NCI-H2081 (cell line): ENCODE data around the gene RUNX1.

Experiments used
- DNase-seq, 2 experiments: peaks; one replicate each; lab custom pipeline; 2025; lab: John Stamatoyannopoulos, UW

RUNX1 gene

DNA sequence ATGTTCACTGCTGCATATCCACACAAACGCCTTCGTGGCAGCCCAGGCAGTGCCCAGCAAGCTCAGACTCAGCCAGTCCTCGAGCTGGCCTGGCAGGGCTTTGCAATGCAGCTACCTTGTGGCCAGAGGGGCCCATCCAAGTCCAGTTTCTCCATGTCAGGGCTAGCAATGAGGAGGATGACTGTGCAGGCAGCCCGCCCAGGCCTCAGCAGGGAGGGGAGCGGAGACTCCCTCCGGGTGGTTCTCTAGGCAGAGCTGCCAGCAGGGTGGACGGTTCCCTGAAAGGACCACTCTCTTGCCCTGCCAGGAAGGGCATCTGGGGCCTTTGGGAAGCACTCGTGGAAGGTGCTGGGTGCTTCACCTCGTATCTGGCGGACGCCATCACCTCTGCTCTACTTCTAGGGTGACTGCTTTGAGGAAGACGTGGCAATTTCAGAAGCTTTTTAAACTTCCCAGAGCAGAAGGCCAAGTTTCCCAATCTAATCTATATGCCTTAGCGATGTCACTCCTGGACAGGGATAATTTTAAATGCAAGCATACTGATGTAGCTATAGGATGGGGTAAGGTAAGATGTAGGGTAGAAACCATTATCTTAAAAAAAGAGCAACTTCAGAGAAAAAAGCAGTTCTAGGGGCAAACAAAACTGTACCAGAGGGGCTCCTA, 56.2 kb downstream of the RUNX1 start:
- no peak for DNase-seq

DNA sequence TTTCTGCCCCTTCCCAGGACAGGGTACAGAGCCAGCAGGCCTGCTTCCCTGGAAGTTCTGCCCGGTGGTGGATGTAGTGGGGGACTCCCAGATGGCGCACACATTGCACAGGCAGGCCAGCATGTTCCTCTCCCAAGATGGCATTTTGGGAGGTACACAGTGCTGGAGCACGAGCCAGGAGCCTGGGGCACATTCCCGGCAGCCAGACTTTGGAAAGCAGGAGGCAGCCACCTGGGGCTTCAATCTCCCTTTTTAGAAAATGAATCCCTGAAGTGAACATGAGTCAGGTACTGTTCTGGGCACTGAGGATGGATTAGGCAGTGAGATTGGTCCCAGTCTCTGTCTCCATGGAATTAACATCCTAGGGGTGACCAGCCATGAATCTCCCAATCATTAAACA, 56.9 kb downstream of the RUNX1 start:
- no peak for DNase-seq

DNA sequence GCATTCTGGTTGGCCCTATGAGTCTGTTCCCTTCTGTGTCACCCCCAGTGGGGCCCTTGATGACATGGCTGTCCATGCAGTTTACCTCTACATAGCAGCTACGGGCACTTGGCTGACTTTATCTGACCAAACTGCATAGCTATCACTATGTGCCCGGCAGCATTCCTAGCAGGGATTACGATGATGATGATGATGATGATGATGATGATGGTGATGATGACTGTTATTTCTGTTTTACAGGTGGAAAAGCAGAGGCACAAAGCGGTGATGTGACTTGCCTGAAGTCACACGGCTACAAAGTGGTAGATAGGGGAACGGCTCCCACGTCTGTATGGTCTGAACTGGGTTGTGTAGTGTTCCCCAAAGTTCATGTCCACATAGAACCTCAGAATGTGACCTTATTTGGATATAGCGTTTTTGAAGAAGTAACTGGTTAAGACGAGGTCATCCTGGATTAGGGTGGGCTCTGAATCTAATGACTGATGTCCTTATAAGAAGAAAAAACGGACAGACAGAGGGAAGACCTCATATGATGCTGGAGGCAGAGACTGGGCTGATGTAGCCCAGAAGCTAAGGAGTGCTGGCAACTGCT, 57.6 kb downstream of the RUNX1 start:
- no peak for DNase-seq

DNA sequence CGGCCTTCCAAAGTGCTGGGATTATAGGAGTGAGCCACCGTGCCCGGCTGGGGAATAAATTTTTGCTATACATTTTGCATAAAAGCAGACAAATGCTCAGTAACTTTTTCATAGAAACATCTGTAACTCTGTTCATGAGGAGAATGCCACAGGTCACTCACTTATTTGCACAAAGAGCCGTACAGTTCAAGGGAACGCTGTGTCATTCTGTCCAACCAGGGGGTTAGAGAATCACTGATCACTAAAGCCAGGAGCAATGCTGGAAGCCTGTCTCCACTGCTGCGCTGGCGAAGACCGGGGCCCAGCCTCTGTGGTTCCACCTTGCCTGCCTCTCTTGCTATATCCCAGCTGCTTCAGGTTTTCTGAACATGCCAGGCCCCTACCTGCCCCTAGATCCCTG, 58.3 kb downstream of the RUNX1 start:
- no peak for DNase-seq

DNA sequence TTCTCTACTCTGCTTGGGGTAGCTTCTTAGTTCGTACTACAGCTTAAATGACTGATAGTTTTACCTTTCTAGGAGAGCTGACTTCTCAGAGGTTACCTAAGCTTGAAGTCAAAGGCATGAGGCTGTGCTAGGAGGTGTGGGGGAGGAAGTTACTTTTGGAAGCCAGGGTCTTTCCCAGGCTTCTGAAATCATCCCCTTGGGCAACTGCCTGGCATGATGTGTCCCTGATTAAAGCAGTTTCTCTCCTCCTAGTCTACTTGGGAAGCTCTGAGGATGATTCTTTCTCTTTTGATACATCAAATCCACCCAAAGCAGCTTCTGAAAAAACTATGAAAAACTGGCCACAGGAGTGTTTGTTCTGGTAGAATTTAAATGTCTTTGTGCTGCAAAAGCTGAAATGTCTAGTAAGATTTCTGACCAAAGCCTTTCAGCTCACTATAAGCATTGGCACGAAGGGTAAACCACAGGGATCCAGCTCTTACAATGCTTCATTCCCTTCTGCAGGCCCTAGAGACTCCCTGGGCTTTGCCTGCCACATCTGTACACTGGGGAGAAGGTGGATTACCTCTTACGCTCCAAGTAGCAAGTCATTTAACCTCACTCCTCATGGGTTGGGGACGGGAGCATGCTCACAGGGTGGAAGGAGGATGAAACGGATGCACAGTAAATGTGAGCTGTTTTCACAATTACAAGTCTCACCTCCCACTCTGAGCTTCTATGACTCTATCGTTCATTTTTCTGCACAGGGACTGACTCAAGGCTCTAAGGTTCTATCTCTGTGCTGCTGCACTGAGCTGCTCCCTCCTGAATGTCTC, 59.6 kb downstream of the RUNX1 start:
- DNase-seq: no peak

DNA sequence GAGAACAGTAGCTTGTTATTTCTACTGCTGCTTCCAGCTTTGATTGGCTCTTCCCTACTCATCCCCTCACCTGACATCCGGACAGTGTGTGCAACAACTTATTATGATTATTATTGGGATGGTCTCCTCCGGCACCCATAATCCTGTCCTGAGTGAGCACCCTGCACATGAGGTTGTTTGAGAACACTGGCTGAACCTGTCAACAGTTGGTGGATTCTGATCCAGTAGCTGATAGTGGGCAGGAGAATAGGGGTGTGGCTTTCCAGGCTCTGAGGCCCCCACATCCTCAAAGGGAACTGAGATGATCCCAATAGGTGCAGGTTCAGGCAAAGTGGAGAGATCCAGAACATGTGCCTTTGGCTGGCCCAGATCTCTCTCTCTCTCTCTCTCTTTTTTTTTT, 60.5 kb downstream of the RUNX1 start:
- no peak for DNase-seq

DNA sequence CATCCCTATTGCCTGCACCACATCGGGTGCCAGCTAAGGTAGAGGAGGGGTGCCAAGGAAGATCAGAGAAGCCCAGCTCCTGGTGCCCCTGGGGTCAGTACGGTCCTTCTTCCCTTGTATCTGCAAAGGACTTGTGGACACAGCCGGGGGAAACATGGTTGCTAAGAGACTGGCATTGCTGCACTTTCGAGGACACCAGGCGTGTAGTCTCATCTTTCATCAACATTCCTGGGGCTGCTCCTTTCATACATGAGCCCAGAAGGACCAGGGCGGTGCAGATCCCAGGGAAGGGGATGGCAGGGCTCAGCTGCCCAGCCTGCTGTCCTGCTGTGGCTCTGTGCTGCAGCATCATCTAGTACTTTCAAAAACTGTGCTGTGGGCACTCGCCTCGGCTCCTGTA, 61.0 kb downstream of the RUNX1 start:
- DNase-seq: no peak

DNA sequence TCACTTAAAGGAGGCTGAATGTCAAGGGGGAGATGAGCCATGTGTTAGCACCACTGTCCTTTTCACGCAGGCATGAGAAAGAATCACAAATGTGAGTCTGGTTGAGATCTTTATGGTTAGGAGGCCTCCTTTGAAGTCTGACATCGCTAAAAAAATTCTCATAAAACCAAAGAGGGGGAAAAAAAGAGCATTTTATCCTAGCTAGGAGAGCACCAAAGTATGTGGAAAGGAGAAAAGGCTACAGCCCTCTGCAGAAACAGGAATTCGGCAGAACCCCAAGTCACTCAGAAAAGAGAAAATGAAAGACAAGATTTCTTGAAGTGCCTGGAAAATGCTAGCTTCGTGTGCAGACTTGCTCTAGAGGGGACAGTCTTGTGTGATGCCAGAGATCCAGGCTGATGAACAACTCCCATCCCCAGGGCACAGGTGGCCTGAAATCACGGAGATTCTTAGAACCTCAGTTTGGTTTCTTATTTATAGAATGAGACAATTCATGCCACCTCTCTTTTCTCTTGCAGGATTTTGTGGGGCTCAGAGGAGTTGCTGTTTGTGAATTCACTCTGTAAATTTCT, 61.5 kb downstream of the RUNX1 start:
- no peak for DNase-seq

DNA sequence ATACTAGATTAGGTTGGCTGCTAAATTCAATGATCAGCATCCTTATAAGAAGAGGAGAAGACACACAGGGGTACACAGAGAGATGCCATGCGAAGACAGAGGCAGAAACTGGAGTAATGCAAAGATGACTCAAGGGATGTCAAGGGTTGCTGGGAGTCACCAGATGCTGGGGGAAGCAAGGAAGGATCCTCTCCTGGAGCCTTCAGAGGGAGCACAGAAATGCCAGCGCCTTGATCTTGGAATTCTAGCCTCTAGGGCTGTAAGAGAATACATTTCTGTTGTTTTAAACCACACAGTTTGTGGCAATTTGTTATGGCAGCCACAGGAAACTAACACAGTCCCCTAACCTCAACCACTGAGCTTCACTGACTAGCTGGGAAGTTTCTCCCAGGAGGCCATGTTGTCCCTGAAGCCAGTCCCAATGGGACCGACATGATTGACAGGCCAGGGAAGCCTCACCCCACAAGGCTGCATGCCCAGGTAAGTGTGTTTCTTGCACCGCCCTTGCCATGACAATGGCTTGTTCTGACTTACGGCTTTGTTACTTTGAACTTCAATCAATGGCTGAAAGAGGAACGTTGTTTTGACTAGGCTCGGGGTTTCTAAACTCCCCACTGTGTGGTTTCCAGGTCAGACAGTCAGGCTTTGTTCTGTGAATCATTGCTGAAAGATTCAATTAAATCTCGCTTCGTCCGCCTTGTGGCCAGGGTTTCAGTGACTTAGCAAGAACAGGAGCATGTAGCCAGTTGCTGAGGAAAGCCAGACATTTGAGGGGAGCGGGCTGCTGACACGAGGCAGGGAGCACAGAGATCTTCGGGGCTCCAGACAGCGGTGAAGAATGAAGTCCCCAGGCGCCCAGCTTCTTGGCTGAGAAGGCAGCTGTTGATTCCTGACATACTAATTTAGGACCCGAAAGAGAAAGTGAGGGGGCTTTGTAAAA, 62.3 kb downstream of the RUNX1 start:
- peak in 1 of 2 experiments; percentile 0 for DNase-seq

DNA sequence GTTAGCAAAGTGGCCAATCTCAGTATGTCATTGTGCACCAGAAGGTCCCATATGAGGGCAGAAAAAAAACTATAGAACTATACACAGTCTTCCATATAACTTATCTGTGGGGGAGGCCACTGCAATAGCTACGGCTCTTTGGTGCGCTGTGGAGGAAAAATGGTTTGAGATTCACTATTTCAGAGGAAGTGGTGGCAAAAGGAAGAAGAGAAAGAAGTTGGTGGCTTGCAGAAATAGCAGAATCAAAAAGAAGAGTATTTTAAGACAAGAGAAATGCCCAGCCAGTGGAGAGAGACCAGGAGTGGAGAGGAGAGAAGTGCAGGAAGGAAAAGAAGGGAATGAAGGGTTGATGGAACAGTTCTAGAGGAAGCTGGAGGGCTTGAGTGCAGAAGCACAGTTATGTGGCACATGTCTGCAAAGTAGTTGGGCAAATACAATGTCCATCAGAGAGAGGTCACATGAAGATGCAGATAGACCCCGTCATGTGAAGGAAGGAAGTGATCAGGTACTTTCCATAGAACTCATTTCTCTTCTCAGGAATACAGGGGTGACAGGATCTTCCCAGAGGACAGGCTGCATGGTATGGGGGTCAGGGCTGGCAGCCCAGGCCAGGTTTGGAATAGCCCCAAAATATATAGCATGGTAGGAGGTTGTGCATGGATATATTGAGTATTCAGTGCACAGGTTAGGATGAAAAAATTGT, 64.6 kb downstream of the RUNX1 start:
- no peak for DNase-seq

DNA sequence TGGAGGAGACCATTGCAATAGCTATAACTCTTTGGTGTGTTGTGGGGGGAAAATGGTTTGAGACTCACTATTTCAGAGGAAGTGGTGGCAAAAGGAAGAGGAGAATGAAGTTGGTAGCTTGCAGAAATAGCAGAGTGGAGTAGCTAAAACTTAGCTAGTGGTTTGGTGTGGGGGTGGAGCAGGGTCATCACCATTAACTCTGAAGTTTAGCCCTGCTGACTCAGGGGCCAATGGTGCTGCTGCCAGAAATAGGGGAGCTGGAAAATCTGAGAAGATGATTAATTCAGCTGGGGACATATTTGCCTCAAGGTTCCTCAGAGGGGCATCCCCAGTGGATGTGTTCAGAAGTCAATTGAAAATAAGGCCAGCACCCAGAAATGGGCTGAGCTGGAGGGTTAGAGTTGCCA, 65.4 kb downstream of the RUNX1 start:
- DNase-seq: no peak

DNA sequence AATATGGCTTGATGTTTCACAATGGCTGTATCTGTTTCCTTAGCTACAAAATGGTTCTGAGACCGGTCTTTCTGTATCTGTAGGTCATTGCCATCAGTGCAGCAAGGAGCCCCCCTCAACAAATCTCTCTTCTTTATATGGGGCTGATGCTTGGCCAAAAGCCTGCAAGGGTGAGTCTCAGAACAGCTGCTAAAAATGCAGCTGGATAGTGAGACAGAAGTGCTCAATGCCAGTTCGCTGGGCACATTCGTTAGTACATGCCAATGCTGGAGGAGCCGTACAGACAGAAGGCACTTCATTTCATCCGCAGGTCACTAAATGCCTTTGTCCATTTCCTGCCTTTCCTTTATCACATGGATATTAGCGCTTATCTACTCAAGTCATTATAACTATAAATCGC, 67.3 kb downstream of the RUNX1 start:
- DNase-seq: no peak

DNA sequence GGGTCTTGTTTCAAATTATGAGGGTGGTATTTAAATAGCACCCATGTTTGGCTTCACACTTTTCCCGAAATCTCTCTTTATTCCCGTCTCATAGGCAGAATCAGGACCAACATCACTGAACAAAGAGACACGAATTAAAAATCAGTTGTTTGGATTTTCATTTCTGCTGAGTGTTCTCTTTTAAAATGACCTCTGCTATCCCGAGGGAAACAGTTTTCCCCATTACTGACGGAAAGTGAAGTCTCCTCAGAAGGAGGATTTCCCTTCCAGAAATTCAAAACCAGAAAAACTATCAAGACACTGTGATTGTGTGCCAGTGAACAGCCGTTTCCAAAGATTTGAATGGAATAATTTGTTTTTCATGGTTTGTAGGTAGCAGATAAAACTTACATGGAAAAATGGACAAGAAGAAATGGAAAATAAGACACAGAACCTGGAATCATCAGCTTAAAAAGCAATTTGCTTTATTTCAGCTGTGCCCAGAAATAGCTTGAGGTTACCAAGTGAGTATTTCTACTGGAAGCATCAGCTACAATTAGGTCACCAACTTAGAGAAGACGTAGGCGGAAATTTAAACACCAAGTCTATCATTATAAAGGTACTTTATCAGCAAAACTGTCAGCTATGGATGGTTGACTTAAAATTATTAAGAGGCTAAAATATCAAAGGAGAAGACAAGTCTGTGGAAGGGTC, 68.5 kb downstream of the RUNX1 start:
- no peak for DNase-seq

DNA sequence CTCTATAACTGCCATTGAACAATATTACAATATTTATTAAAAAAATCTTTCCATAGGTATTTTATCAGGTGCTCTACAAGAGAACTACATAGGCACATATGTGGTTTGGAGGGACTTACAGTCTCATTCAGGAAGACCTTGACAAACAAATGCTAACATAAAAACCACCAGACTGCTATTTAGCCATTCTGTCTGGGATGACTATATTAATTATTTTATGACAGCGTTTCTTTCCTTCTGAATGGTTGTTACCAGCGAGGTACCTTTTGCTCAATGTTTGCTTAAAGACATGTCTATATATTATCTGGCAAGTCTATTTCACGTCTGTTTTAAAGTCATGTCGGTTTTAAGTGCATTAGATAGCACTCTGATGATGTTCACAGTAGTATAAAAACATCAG, 69.7 kb downstream of the RUNX1 start:
- DNase-seq: no peak

DNA sequence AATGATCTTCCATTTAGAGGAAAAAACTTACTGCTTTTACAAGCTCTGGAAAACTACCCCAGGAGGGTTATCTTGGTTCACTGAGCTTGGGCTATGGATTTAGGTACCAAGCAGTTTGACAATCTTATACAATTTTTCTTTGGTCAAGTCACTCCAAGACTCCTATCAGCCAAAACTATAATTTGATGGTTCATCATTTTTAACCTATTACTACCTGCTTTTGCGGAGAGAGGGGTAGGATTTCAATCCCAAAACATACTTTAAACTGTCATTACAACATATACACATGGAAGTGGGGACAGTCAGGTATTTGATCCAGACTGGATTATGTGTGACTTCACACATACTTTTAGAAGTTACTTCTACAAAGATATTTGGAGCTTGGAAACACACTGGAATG, 71.8 kb downstream of the RUNX1 start:
- no peak for DNase-seq

DNA sequence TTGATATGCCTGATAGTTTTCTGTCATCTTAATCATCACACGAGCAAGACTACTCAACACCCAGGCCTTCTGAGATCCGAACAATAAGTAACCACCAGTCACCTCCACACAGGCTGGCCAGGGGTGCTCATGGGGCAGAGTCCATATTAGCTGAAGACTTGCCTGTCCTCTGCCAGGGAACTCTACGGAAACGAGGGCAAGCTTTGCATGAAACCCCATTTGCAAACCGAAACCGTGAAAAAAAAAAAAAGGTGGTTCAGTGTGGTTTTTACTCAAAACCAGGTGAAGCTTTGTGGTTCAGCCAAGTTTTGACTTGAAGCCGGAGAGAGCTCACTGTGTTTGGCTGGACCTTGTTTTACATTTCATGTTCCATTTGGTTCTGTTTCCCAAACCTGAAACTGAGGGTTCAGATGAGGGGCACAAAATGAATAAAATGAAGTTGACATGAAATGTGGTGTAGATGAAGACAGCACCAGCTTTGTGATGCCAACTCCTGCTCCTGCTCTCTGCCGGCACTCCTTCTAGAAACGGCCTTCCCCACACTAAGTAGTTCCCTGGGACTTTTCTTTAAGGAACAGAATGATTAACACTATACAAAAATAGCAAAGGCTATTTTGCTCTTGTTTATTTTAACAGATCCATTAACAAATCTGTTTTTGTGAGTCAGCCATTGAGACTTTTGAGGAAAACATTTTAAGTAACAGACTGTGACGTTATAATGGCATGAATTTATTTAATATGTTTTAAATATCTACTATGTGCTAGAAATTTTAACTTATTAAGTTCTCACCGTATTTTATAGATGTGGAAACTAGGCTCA, 74.7 kb downstream of the RUNX1 start:
- no peak for DNase-seq

DNA sequence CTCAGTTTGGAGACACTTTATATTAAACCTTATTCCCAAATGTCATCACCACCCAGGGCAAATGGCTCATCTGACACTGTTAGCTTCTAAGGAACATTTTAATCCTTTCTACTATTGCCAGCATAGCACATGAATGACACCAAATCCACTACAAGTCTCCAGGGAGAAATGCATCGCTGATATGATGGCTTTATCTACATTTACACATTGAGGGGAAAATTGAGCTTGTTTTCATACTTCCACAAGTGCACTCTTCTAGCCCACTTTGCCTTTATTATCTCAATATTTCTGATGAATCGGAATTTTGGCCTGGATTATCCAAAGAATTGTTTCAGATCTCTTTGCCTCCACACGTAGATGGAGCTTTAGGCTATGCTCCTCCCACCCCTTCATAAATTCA, 75.4 kb downstream of the RUNX1 start:
- no peak for DNase-seq

DNA sequence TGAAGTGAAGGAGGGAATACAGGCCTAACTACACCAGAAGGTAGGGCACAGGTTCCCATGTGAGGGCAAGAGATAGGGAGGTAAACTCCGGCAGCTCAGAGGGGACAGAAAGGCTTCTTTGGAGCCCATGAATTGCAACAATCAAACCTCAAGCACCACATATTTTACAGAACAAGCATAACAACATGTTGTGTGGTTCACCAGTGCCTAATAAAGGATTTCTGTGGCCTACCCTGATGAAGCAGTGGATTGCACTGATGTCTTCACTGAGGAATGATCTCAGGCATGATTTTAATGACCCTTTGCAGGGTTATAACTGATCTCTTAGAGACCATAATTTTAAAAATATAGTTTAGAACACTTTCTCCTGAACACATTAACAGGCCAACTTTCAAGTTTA, 77.4 kb downstream of the RUNX1 start:
- DNase-seq: no peak

DNA sequence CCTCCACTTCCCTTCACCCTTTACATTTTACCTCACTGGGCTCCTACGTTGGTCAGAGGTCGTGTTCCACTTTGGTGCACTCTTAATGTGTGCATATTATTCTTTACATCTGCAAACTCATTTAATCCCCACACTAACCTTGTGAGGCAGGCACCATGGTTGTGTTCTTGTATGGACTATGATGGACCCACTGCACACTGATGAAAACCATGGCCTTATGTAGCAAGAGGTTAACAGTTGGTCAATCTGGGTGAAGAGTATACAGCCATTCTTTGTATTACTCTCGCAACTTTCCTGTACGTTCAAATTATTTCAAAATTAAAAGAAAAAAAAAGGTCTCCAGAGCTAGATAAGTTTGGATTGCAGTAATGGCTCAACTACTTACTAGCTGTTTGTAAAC, 78.5 kb downstream of the RUNX1 start:
- DNase-seq: no peak

DNA sequence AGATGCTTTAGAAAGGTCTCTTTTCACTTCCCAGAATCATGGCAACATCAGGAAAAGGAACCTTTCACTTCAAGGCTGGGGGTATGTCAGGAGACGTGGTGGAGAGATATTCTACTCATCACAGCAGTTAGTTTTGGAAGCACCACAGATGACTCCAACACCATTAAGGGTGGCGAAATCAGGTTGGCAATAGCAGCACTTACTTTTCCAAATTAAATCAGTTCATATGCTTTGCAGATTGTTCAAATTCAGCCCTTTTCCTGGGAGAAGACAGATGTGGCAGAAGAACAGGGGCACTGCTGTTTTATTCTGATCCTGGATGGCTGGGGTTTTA, 79.0 kb downstream of the RUNX1 start:
- DNase-seq: no peak
